IPS-NIHi7 (cell line): ENCODE data around the gene OR2AG2.
A peak's percentile ranks its signal among the peaks of the same experiment; 100 is the strongest.

Experiments
- DNase-seq: peaks from one replicate; pipeline ENCODE4 v3.0.0; 2012; ENCODE audit warnings: mixed read lengths; ENCODE audit errors: extremely low spot score

The OR2AG2 gene

GRCh38 chr11:6738590-6738989 lies 33.2 kb downstream of the OR2AG2 start:
- DNase-seq: no peak

GRCh38 chr11:6737872-6738466 lies 33.8 kb downstream of the OR2AG2 start:
- DNase-seq: peak; percentile 61

- no peak for DNase-seq
These were observed 35.2 kb downstream of the OR2AG2 start for GRCh38 chr11:6736495-6737121.

- no peak for DNase-seq
These were observed 36.5 kb downstream of the OR2AG2 start for GRCh38 chr11:6735306-6735705.

GRCh38 chr11:6734616-6735015 lies 37.2 kb downstream of the OR2AG2 start:
- no peak for DNase-seq

- DNase-seq: no peak
These were observed 38.2 kb downstream of the OR2AG2 start for GRCh38 chr11:6733326-6734275.

- DNase-seq: no peak
These were observed 43.6 kb downstream of the OR2AG2 start for GRCh38 chr11:6727971-6728760.

GRCh38 chr11:6725386-6725896 lies 46.3 kb downstream of the OR2AG2 start:
- DNase-seq: no peak

- DNase-seq: no peak
These were observed 47.8 kb downstream of the OR2AG2 start for GRCh38 chr11:6724013-6724412.

- DNase-seq: no peak
These were observed 50.4 kb downstream of the OR2AG2 start for GRCh38 chr11:6721343-6721742.

GRCh38 chr11:6719576-6719975 lies 52.2 kb downstream of the OR2AG2 start:
- DNase-seq: no peak

GRCh38 chr11:6717426-6717825 lies 54.4 kb downstream of the OR2AG2 start:
- DNase-seq: no peak
